B cell (primary cell): ENCODE data around the gene MSL1.

Experiments
- EZH2 ChIP-seq: IDR thresholded peaks from 2 replicates; pipeline ENCODE4 v1.6.1; 2012; ENCODE audit warnings: borderline replicate concordance, low read depth, mild to moderate bottlenecking, moderate library complexity, low read length; ENCODE audit not compliant: insufficient read depth, poor library complexity, severe bottlenecking
- TF ChIP-seq, protein P1 (sequence below): fragments of 200-600 bp; IDR thresholded peaks from one replicate; pipeline ENCODE4 v1.8.0; 2022; ENCODE audit warnings: antibody characterized with exemption, mild to moderate bottlenecking

DNA sequence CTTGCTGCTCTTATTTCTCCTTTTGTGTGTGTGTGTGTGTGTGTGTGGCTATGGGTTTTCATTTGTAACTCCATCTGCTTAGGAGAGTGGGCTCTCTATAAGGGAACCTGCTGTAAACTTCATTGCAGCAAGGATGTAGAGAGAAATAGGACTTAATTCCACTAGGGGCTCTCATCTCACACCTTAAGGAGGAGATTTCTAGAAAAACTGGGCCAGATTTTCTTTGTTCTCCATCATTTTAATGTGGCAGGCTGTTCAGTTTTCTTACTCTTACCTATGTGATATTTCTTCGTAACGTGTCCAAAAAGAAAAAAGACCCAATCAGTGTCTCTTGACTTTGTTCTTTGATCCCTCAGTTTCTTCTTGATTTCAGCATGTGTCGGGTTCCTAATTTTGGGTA is 14.0 kb downstream of the MSL1 start:
- TF ChIP-seq, protein P1, sequence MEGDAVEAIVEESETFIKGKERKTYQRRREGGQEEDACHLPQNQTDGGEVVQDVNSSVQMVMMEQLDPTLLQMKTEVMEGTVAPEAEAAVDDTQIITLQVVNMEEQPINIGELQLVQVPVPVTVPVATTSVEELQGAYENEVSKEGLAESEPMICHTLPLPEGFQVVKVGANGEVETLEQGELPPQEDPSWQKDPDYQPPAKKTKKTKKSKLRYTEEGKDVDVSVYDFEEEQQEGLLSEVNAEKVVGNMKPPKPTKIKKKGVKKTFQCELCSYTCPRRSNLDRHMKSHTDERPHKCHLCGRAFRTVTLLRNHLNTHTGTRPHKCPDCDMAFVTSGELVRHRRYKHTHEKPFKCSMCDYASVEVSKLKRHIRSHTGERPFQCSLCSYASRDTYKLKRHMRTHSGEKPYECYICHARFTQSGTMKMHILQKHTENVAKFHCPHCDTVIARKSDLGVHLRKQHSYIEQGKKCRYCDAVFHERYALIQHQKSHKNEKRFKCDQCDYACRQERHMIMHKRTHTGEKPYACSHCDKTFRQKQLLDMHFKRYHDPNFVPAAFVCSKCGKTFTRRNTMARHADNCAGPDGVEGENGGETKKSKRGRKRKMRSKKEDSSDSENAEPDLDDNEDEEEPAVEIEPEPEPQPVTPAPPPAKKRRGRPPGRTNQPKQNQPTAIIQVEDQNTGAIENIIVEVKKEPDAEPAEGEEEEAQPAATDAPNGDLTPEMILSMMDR: no peak
- TF ChIP-seq EZH2: no peak
